Neuron (in vitro differentiated cells): ENCODE measurements around the gene DAPL1.
"Not testable (repeated sequence)": the region's sequence is repeated elsewhere in the genome, so short reads cannot be mapped to it uniquely, and the experiment has no call there.

Source experiments
- H2AFZ ChIP-seq: one replicate; pipeline ENCODE4 v1.6.1; 2013; ENCODE audit warnings: low read depth, mild to moderate bottlenecking, inconsistent platforms, low read length, moderate library complexity
- H3K27me3 ChIP-seq: one replicate; pipeline ENCODE4 v1.6.1; 2013; ENCODE audit warnings: low read length; ENCODE audit not compliant: insufficient read depth
- H3K36me3 ChIP-seq: one replicate; pipeline ENCODE4 v1.6.1; 2013; ENCODE audit warnings: low read length; ENCODE audit not compliant: insufficient read depth
- H3K4me1 ChIP-seq: one replicate; pipeline ENCODE4 v1.6.1; 2013; ENCODE audit warnings: low read length; ENCODE audit not compliant: insufficient read depth
- H3K4me3 ChIP-seq: 2 replicates; pipeline ENCODE4 v1.5.1; 2013; ENCODE audit warnings: mild to moderate bottlenecking, low read length, moderate library complexity
- H3K9me3 ChIP-seq: one replicate; pipeline ENCODE4 v1.6.1; 2013; ENCODE audit warnings: low read length

DAPL1 gene

DNA sequence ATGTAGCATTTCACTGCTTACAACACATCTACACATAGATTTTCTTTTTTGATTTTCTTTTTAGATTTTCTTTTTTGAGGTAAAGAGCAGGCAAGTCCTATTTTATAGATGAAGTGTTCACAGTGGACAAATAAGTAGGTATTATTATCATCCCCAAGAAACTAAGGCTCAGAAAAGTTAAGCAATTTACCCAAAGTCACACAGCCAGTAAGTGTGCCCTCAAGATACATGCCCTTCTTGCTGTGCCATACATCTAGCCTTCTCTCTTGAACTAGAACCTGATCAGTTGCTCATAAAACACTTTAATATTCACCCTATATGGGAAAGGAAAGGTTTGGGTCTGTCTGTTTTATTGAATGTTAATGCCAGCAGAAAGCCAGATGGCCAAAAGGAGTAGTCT lies 50.3 kb downstream of the DAPL1 start:
- no peaks in the 10 kb centered on the region for H3K27me3 ChIP-seq
- H3K9me3 ChIP-seq: no peaks in the 10 kb centered on the region
- no peak overlapping the region for H2AFZ ChIP-seq
- no peaks in the 10 kb centered on the region for H3K4me1 ChIP-seq
- H3K36me3 ChIP-seq: no peaks in the 10 kb centered on the region
- no peak overlapping the region for H3K4me3 ChIP-seq

DNA sequence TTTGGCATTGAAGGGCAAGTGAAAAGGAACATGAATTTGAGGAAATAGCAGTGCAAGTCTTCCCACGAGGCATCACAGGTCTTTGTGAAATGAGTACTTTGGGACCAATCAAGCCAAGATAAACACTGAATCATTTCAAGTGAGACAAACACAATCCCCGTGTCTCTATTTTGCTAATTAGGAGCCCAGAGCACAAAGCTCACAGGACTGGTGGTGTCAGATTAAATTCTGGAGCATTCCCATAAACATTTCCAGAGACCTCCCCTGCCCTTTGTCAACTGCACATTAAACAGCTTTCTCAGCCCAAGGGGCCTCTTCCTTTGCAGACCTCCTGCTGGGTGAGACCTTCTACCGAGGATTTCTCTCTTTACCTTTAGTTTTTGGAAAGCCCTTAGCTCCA lies 50.7 kb downstream of the DAPL1 start:
- no peaks in the 10 kb centered on the region for H3K9me3 ChIP-seq
- no peaks in the 10 kb centered on the region for H3K36me3 ChIP-seq
- H2AFZ ChIP-seq: no peak overlapping the region
- H3K27me3 ChIP-seq: no peaks in the 10 kb centered on the region
- H3K4me3 ChIP-seq: no peak overlapping the region
- H3K4me1 ChIP-seq: no peaks in the 10 kb centered on the region

DNA sequence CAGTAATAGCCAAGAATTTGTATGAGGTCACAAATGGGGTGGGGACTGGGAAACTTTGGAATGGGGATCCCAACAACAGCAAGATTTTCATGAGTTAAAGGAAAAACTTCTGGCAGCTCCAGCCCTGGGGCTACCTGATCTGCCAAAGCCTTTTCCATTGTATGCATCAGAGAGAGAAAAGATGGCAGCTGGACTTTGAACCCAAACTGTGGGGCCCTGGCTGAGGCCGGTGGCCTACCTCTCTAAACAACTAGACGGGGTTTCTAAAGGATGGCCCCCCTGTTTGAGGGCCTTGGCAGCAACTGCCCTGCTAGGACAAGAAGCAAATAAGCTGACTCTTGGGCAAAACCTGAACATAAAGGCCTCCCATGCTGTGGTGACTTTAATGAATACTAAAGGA lies 52.4 kb downstream of the DAPL1 start:
- not testable (repeated sequence) for H3K9me3 ChIP-seq, H3K36me3 ChIP-seq, H3K4me1 ChIP-seq, H3K4me3 ChIP-seq, H3K27me3 ChIP-seq, H2AFZ ChIP-seq

DNA sequence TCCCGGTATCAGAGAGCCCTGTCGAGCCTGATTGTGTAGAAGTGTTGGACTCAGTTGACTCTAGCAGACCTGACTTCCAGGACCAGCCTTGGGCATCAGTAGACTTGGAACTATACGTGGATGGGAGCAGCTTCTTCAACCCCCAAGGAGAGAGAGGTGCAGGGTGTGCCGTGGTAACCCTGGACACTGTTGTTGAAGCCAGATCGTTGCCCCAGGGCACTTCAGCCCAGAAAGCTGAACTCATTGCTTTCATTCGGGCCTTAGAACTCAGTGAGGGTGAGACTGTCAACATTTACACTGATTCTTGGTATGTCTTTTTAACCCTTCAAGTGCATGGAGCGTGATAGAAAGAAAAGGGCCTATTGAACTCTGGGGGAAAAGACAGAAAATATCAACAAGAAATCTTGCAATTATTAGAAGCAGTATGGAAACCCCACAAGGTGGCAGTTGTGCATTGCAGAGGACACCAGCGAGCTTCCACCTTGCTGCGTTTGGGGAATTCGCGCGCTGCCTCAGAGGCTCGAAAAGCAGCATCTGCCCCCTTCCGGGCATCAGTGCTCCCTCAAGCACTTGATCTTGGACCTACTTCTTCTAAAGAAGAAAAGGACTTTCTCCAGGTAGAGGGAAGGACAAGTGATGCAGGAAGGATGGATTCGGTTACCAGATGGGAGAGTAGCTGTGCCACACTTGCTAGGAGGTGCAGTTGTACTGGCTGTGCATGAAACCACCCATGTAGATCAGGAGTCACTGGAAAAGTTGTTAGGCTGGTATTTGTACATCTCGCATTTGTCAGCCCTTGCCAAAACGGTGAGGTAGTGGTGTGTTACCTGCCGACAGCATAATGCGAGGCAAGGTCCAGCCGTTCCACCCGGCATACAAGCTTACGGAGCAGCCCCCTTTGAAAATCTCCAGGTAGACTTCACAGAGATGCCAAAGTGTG lies 53.2 kb downstream of the DAPL1 start:
- H2AFZ ChIP-seq, H3K9me3 ChIP-seq: not testable (repeated sequence)

DNA sequence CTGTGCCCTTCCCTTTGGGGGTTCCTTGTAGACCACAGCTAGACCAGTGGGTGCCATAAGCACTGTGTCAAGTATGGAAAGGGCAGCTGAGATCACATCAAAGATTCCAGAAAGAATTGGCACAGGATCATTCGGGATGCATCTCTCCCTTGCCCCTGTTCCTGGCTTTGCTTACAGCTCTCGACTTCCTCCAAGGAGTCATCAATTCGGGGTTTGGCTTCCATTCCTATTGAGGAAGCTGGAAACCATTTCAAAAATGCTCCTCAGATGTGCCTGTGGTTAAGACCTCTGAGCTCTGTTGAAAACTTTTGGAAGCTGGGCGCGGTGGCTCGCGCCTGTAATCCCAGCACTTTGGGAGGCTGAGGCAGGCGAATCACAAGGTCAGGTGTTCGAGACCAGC lies 65.1 kb downstream of the DAPL1 start:
- H2AFZ ChIP-seq, H3K9me3 ChIP-seq, H3K27me3 ChIP-seq, H3K36me3 ChIP-seq, H3K4me3 ChIP-seq, H3K4me1 ChIP-seq: not testable (repeated sequence)

More for the DNA sequence above, 53.2 kb downstream of the DAPL1 start:
- H3K4me3 ChIP-seq, H3K4me1 ChIP-seq, H3K27me3 ChIP-seq, H3K36me3 ChIP-seq: not testable (repeated sequence)

DNA sequence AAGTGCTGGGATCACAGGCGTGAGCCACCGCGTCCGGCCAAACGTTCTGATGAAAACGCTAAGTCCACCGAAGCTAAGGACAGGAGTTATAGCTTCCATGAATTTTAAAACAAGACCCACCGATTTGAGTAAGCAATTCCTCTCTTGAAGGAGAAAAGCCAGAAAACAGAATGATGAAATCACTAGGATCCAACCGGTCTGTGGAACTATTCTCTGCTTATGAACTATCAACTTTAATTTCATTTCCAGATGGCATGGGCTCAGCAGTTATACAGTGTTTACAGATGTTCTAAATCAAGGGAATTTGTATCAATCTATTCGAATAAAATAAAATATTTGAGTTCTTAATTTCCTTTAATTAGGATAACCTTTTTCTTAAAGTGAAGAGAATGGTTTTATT lies 66.5 kb downstream of the DAPL1 start:
- not testable (repeated sequence) for H3K36me3 ChIP-seq, H3K27me3 ChIP-seq, H3K9me3 ChIP-seq, H3K4me1 ChIP-seq, H3K4me3 ChIP-seq, H2AFZ ChIP-seq

DNA sequence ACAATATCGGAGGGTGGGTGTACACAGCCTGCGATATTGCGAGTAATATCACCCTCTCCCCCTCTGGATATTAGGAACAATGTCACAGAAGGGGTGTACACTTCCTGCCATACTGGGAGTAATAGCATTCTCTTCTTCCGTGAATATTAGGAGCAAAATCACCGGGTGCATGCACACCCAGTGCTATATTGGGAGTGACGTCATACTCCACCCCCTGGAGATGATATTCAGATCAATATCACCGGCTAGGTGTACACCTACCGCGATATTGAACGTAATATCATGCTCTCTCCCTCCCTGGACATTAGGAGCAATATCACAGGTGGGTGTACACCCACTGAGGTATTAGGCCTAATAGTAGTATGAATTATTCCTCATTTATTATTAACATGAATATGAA lies 70.4 kb downstream of the DAPL1 start:
- H3K27me3 ChIP-seq, H3K9me3 ChIP-seq, H3K4me1 ChIP-seq, H3K4me3 ChIP-seq, H2AFZ ChIP-seq, H3K36me3 ChIP-seq: not testable (repeated sequence)
